DND-41 (cell line): ENCODE data around the gene ANKRD55.
"Not testable (repeated sequence)": the region's sequence is repeated elsewhere in the genome, so short reads cannot be mapped to it uniquely, and the experiment has no call there.

ENCODE experiments used
- CTCF ChIP-seq: IDR thresholded peaks from 2 replicates; pipeline ENCODE4 v1.5.1; 2012; ENCODE audit warnings: borderline replicate concordance, low read length, moderate library complexity, mild to moderate bottlenecking; ENCODE audit not compliant: poor library complexity, severe bottlenecking; ENCODE audit errors: extremely low read depth
- EZH2 ChIP-seq: IDR thresholded peaks from 3 replicates; pipeline ENCODE4 v1.6.1; 2012; ENCODE audit warnings: borderline replicate concordance, low read depth, mild to moderate bottlenecking, moderate library complexity, low read length, inconsistent platforms; ENCODE audit not compliant: severe bottlenecking

- TF ChIP-seq CTCF, EZH2: not testable (repeated sequence)
Observed at GRCh38 chr5:56221601-56222000, 11.5 kb downstream of the ANKRD55 start.
